ENCODE data around the gene CD300LG.

DNA sequence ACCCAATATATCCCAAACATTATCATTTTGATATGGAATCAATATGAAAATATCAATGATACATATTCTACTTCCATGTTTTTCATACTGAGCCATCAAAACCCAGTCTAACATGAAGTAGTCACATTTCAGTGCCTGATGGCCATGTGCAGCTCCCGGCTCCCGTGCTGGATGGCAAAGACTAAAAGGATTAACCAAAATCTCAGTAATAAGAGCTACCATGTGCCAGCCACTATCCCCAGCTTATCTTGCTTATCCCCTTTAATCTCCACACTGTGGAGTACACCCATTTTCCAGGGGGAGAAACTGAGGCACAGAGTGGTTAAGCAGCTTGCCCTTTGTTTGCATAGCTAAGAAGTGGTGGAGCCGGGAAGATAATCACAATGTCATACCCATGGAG is 9.2 kb downstream of the CD300LG start:
- TF ChIP-seq, protein P1, sequence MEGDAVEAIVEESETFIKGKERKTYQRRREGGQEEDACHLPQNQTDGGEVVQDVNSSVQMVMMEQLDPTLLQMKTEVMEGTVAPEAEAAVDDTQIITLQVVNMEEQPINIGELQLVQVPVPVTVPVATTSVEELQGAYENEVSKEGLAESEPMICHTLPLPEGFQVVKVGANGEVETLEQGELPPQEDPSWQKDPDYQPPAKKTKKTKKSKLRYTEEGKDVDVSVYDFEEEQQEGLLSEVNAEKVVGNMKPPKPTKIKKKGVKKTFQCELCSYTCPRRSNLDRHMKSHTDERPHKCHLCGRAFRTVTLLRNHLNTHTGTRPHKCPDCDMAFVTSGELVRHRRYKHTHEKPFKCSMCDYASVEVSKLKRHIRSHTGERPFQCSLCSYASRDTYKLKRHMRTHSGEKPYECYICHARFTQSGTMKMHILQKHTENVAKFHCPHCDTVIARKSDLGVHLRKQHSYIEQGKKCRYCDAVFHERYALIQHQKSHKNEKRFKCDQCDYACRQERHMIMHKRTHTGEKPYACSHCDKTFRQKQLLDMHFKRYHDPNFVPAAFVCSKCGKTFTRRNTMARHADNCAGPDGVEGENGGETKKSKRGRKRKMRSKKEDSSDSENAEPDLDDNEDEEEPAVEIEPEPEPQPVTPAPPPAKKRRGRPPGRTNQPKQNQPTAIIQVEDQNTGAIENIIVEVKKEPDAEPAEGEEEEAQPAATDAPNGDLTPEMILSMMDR (conservative IDR thresholded peaks at IDR 0.05; ENCODE audit: low read depth, low read length) = no peak
- TF ChIP-seq EZH2 (IDR thresholded peaks at IDR 0.05; ENCODE audit: borderline replicate concordance, low read depth, low read length, poor library complexity, severe bottlenecking) = no peak
